CD14-positive monocyte (primary cell): ENCODE measurements around the gene SPATA16. TPM values are rescaled to one million over a fixed set of nuclear protein-coding genes. Genes with fewer than 3 reads are reported as not detected.

Experiments
- DNase-seq, 3 donors: peaks; one replicate each; pipeline ENCODE4 v3.0.0-alpha.2; 2011 to 2022
- H2AFZ ChIP-seq: 2 replicates; pipeline ENCODE4 v1.6.0; 2012; ENCODE audit warnings: mild to moderate bottlenecking, low read depth, low read length, inconsistent platforms; ENCODE audit not compliant: insufficient read depth, poor library complexity, severe bottlenecking
- H3K27ac ChIP-seq, 2 donors: 1 replicate in 1 of 2; 2 replicates in 1 of 2; pipeline ENCODE4 v1.5.1; 2012 to 2013; ENCODE audit warnings: low read length in 2 of 2, control low read depth in 1 of 2, inconsistent platforms in 1 of 2, low read depth in 1 of 2, mild to moderate bottlenecking in 1 of 2
- H3K27me3 ChIP-seq, 2 donors: one replicate each; pipeline versions ENCODE4 v1.6.0 to v1.6.1; 2011 to 2013; ENCODE audit warnings: low read length in 2 of 2; ENCODE audit not compliant: control insufficient read depth in 2 of 2, insufficient read depth in 2 of 2
- H3K36me3 ChIP-seq, 2 donors: replicated peaks in 1 of 2; 1 replicate in 1 of 2; 2 replicates in 1 of 2; pipeline versions ENCODE4 v1.5.1 to v1.6.1; 2012 to 2013; ENCODE audit warnings: low read length in 2 of 2, control low read depth in 1 of 2, inconsistent platforms in 1 of 2, mild to moderate bottlenecking in 1 of 2; ENCODE audit not compliant: insufficient read depth in 2 of 2, control insufficient read depth in 1 of 2
- H3K4me1 ChIP-seq, 2 donors: 1 replicate in 1 of 2; 2 replicates in 1 of 2; pipeline versions ENCODE4 v1.5.1 to v1.6.1; 2012 to 2013; ENCODE audit warnings: low read length in 2 of 2, control low read depth in 1 of 2, inconsistent platforms in 1 of 2, mild to moderate bottlenecking in 1 of 2, moderate library complexity in 1 of 2; ENCODE audit not compliant: insufficient read depth in 2 of 2, control insufficient read depth in 1 of 2
- H3K4me2 ChIP-seq: replicated peaks from 2 replicates; pipeline ENCODE3; 2012; ENCODE audit warnings: low read length, moderate library complexity, mild to moderate bottlenecking; ENCODE audit not compliant: poor library complexity, severe bottlenecking; ENCODE audit errors: extremely low read depth
- H3K4me3 ChIP-seq, 3 experiments: fragments of 200-600 bp in 1 of 3; sonication (generic) in 1 of 3; replicated peaks in 1 of 3; 1 replicate in 2 of 3; 2 replicates in 1 of 3; pipeline ENCODE4 v1.5.1; 2011 to 2013; ENCODE audit warnings: low read length in 3 of 3, mild to moderate bottlenecking in 3 of 3, control low read depth in 2 of 3, low read depth in 2 of 3, inconsistent platforms in 1 of 3, moderate library complexity in 1 of 3
- H3K79me2 ChIP-seq: 2 replicates; pipeline ENCODE4 v1.6.0; 2012; ENCODE audit warnings: mild to moderate bottlenecking, control low read depth, inconsistent platforms, low read length, moderate library complexity; ENCODE audit not compliant: insufficient read depth
- H3K9ac ChIP-seq: 2 replicates; pipeline ENCODE4 v1.6.0; 2017; ENCODE audit warnings: low read length, mild to moderate bottlenecking; ENCODE audit not compliant: insufficient read depth, poor library complexity, severe bottlenecking
- H3K9me3 ChIP-seq, 2 donors: replicated peaks in 1 of 2; 1 replicate in 1 of 2; 2 replicates in 1 of 2; pipeline versions ENCODE4 v1.5.1 to v1.6.1; 2012 to 2013; ENCODE audit warnings: low read length in 2 of 2, control low read depth in 1 of 2; ENCODE audit not compliant: control insufficient read depth in 1 of 2, insufficient read depth in 1 of 2
- H4K20me1 ChIP-seq: 2 replicates; pipeline ENCODE4 v1.6.0; 2012; ENCODE audit warnings: mild to moderate bottlenecking, low read length, control low read depth, moderate library complexity; ENCODE audit not compliant: insufficient read depth
- H3K27ac Mint-ChIP-seq, 7 donors: one replicate each; pipeline ENCODE4 v1.8.0; 2020; ENCODE audit warnings: mild to moderate bottlenecking in 7 of 7, mixed read lengths in 7 of 7, moderate library complexity in 6 of 7, inconsistent platforms in 2 of 7
- H3K27me3 Mint-ChIP-seq, 3 donors: one replicate each; pipeline ENCODE4 v1.8.0; 2021 to 2022; ENCODE audit warnings: low read depth in 3 of 3, mild to moderate bottlenecking in 3 of 3, mixed read lengths in 3 of 3, moderate library complexity in 3 of 3, inconsistent platforms in 1 of 3
- H3K36me3 Mint-ChIP-seq, 2 donors: one replicate each; pipeline ENCODE4 v1.8.0; 2020; ENCODE audit warnings: mixed read lengths in 2 of 2, inconsistent platforms in 1 of 2, mild to moderate bottlenecking in 1 of 2
- H3K4me1 Mint-ChIP-seq: one replicate; pipeline ENCODE4 v1.8.0; 2020; ENCODE audit warnings: mild to moderate bottlenecking, mixed read lengths
- H3K4me3 Mint-ChIP-seq, 2 donors: one replicate each; pipeline ENCODE4 v1.8.0; 2020; ENCODE audit warnings: mild to moderate bottlenecking in 2 of 2, mixed read lengths in 2 of 2, moderate library complexity in 1 of 2
- H3K9me3 Mint-ChIP-seq, 7 donors: one replicate each; pipeline ENCODE4 v1.8.0; 2020 to 2022; ENCODE audit warnings: mixed read lengths in 7 of 7, mild to moderate bottlenecking in 6 of 7, moderate library complexity in 6 of 7, inconsistent platforms in 2 of 7
- WGBS: methylation state at CpG from one replicate; pipeline ENCODE4 v1.1.5; 2013; ENCODE audit warnings: missing lambda C conversion rate; ENCODE audit not compliant: insufficient coverage; 5-methylcytosine and 5-hydroxymethylcytosine counted together
- intact Hi-C, 2 donors: fragments of 100-400 bp; cut with micrococcal nuclease; formaldehyde crosslinking; loops; one replicate each; pipeline versions ENCODE4 v1.15.0 to v1.15.1; 2023
- polyA plus RNA-seq, 3 donors: library from polyadenylated mRNA; depleted of rRNA in 1 of 3; unstranded in 2 of 3; stranded (reverse) in 1 of 3; fragments of 300-500 nt in 2 of 3; fragments of >200 nt in 1 of 3; fragmentation: Illumina TruSeq in 2 of 3; gene quantifications; 1 replicate in 2 of 3; 2 replicates in 1 of 3; pipeline ENCODE4 v1.2.3, GENCODE V29; 2012 to 2021
- TF ChIP-seq, protein P1 (sequence below): fragments of 200-600 bp; IDR thresholded peaks from one replicate; pipeline ENCODE4 v1.8.0; 2022; ENCODE audit warnings: antibody characterized with exemption, mild to moderate bottlenecking

The SPATA16 gene
- polyA plus RNA-seq, 3 donors: not detected

DNA sequence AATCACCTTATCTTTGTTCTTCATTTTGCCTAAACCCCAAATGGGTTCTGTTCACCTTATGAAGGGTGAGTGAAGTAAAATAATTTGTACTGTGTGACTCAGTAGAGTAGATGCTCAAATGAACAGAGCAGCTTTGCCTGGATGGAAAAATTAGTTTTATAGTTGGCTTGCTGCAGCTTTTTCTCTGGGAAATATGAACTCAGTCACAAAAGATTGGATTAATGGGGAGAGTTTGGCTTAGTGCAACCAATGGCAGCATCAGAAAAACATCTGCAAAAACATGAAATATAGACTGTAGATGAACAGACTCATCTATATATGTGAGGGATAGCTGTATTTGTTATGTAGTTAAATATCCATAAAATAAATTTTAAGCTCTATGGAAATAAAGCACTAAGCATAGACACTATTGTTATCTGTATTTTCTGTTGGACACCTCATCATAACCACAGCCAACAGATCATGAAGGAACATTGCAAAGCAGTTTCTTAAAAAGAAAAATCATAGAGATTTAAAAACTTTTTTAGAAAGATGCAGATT, 209.2 kb downstream of the SPATA16 start:
- no peaks in the 10 kb centered on the region for H3K9me3 ChIP-seq
- H2AFZ ChIP-seq: no peak overlapping the region
- no peak overlapping the region for H3K27ac Mint-ChIP-seq
- TF ChIP-seq, protein P1, sequence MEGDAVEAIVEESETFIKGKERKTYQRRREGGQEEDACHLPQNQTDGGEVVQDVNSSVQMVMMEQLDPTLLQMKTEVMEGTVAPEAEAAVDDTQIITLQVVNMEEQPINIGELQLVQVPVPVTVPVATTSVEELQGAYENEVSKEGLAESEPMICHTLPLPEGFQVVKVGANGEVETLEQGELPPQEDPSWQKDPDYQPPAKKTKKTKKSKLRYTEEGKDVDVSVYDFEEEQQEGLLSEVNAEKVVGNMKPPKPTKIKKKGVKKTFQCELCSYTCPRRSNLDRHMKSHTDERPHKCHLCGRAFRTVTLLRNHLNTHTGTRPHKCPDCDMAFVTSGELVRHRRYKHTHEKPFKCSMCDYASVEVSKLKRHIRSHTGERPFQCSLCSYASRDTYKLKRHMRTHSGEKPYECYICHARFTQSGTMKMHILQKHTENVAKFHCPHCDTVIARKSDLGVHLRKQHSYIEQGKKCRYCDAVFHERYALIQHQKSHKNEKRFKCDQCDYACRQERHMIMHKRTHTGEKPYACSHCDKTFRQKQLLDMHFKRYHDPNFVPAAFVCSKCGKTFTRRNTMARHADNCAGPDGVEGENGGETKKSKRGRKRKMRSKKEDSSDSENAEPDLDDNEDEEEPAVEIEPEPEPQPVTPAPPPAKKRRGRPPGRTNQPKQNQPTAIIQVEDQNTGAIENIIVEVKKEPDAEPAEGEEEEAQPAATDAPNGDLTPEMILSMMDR: no peak
- H3K4me1 ChIP-seq: no peaks in the 10 kb centered on the region
- no peaks in the 10 kb centered on the region for H3K27me3 ChIP-seq
- H3K9ac ChIP-seq: no peak overlapping the region
- no peaks in the 10 kb centered on the region for H3K36me3 Mint-ChIP-seq
- no peaks in the 10 kb centered on the region for H3K36me3 ChIP-seq
- no peak overlapping the region for H3K4me3 ChIP-seq
- intact Hi-C loops: no loop called here
- H3K4me2 ChIP-seq: no peak overlapping the region
- H3K4me3 Mint-ChIP-seq: no peak overlapping the region
- no peak for DNase-seq
- H3K79me2 ChIP-seq: no peaks in the 10 kb centered on the region
- peaks cover 0 to 2% (median 0%) of the 10 kb centered on the region in 7 donors for H3K9me3 Mint-ChIP-seq
- H3K27ac ChIP-seq: no peak overlapping the region
- H3K27me3 Mint-ChIP-seq: no peaks in the 10 kb centered on the region
- H4K20me1 ChIP-seq: no peaks in the 10 kb centered on the region
- no peaks in the 10 kb centered on the region for H3K4me1 Mint-ChIP-seq

DNA sequence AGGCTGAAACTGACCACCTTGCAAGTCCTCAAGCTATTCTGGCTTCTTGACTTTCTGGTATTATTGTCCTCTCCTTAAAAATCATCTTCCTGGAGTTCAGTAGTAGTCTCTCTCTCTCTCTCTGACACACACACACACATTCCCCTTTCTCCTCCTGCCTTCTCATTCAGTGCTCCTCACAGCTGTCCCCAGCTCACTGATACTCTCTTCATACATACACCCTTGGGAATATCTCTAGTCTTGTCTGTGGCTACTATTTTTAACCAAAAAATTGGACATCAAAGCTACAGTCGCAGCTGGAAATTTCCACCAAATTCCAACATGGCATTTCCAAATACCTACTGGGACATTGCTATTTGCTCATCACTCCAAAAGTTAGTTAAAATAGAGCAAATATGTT, 211.6 kb downstream of the SPATA16 start:
- H3K27ac Mint-ChIP-seq: no peak overlapping the region
- Histone ChIP-seq H3K27ac (no peak overlapping the region), H3K9ac (no peak overlapping the region)

More for the DNA sequence above, 211.6 kb downstream of the SPATA16 start:
- Histone ChIP-seq H4K20me1 (no peaks in the 10 kb centered on the region), H3K4me1 (no peaks in the 10 kb centered on the region), H3K27me3 (no peaks in the 10 kb centered on the region), H3K9me3 (no peaks in the 10 kb centered on the region), H2AFZ (no peak overlapping the region), H3K79me2 (no peaks in the 10 kb centered on the region), H3K4me2 (no peak overlapping the region), H3K4me3 (no peak overlapping the region), H3K36me3 (no peaks in the 10 kb centered on the region)
- intact Hi-C loops: no loop called here
- Mint-ChIP-seq H3K4me3 (no peak overlapping the region), H3K36me3 (no peaks in the 10 kb centered on the region), H3K4me1 (no peaks in the 10 kb centered on the region), H3K27me3 (no peaks in the 10 kb centered on the region), H3K9me3 (no peaks in the 10 kb centered on the region)
- TF ChIP-seq, protein P1: no peak
- WGBS: 80% methylated on average over 1 of the region's 1 CpG
- DNase-seq: no peak
